Activated T-helper 1 cell treated with anti-CD3 and anti-CD28 coated beads, Interleukin-12 subunit alpha, Interleukin-12 subunit beta, Interleukin-2, Interleukin-4 antibody, amounts not matched to agents 30 ng/mL and 10 ng/mL and 1 ng/mL, durations not matched to agents 14 hours and 24 hours and 36 hours (primary cell): ENCODE results near the gene DMAP1. TPM values are rescaled to one million over a fixed set of nuclear protein-coding genes. Genes with fewer than 3 reads are reported as not detected.
A peak's percentile ranks its signal among the peaks of the same experiment; 100 is the strongest.

Experiments
- DNase-seq: peaks from one replicate; pipeline ENCODE4 v3.0.0; 2021; ENCODE audit warnings: low spot score
- H3K27ac Mint-ChIP-seq: one replicate; pipeline ENCODE4 v1.8.0; 2021; ENCODE audit warnings: mild to moderate bottlenecking, mixed read lengths
- H3K27me3 Mint-ChIP-seq: one replicate; pipeline ENCODE4 v1.8.0; 2022; ENCODE audit warnings: mild to moderate bottlenecking, moderate library complexity, mixed read lengths; ENCODE audit not compliant: insufficient read depth
- H3K36me3 Mint-ChIP-seq: one replicate; pipeline ENCODE4 v1.8.0; 2021; ENCODE audit warnings: low read depth, mixed read lengths
- H3K4me1 Mint-ChIP-seq: one replicate; pipeline ENCODE4 v1.8.0; 2021; ENCODE audit warnings: low read depth, mixed read lengths
- H3K4me3 Mint-ChIP-seq: one replicate; pipeline ENCODE4 v1.8.0; 2021; ENCODE audit warnings: mild to moderate bottlenecking, moderate library complexity, mixed read lengths
- H3K9me3 Mint-ChIP-seq: one replicate; pipeline ENCODE4 v1.8.0; 2021; ENCODE audit warnings: mixed read lengths
- intact Hi-C: fragments of 100-400 bp; cut with micrococcal nuclease; formaldehyde crosslinking; loops from one replicate; pipeline ENCODE4 v1.15.1; 2024
- total RNA-seq: library from RNA; stranded (reverse); gene quantifications from 2 replicates; pipeline ENCODE4 v1.2.3, GENCODE V29; 2022

The DMAP1 gene
- total RNA-seq, 1 donor from 2014 or later, result 37.4 TPM

DNA sequence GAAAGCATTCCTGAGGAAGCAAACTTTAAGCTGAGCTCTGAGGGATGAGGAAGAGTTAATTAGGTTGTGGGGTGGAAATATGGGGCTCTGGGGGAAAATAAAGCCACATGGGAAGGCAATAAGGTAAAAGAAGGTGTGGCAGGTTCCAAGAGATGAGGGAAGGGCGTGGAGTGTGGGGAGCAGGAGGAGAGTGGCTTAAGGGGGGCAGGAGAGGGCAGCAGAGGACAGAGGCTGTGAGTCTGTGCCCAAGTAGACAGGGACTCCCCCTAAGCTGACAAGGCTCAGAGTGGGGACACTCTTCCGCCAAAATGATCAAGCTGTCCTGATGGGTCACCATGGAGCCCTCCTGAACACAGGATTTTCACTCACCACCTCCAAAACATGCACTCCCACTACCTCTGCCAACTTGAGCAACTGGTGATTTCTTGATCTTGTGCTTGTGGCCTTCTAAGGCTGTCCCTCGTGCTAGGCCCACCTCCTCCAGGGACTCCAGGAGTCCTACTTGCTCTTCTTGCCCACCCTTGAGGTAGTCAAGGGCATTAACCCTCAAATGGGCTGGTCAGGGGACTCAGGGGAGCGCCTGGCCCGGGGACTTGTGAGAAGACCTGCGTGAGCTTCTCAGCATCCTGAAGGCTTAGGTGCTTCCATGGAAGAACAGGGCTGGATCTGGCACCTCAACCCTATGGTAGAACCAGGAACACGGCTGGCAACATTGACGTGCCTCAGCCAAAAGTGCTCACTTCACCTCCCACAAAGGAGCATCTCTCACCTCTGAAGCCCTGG lies 23.4 kb downstream of the DMAP1 start:
- Mint-ChIP-seq H3K36me3 (no peaks in the 10 kb centered on the region), H3K4me3 (no peak overlapping the region), H3K4me1 (peaks cover 7% of the 10 kb centered on the region), H3K27me3 (no peaks in the 10 kb centered on the region), H3K9me3 (no peaks in the 10 kb centered on the region), H3K27ac (no peak overlapping the region)
- intact Hi-C loops, result loop anchor here (5.0 kb wide), 1 partner anchor 71 kb away; no protein-coding TSS in a partner anchor
- no peak for DNase-seq

DNA sequence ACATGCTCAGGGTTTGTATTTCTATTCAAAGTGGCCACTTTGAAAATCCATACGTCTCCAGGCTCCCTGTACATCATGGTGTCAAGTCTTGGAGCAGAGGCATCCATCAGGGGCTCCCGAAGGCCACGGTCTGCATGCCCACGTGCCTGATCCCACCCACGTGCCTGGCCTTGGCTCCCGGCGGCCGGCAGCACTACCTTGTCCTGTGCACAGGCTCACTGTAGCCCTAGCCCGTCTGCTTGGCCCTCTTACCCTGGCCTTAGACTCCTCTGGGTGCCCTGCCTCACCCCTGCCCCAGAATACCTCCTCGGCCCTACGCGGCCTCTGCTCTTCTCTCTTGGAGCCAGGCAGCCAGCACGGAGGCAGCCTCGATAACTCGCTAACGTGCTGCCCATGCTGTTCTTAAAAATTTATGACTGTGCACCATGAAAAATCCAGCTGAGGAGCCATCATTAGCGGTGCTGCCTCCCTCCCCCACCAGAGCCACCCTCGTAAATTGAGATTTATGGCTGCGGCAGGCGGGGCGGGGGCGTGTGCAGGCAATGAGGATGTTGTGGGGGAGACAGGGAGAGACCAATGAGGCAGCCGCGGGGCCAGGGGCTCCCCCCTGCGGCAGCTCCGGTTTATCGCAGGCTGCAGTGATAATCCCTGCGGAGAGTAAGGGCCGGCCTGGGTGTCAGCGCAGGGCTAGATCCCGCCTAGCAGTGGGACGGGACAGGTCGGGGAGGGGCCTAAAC lies 24.6 kb downstream of the DMAP1 start:
- peaks cover 7% of the 10 kb centered on the region for H3K4me1 Mint-ChIP-seq
- H3K27ac Mint-ChIP-seq, result no peak overlapping the region
- no peaks in the 10 kb centered on the region for H3K36me3 Mint-ChIP-seq
- no peak overlapping the region for H3K4me3 Mint-ChIP-seq
- intact Hi-C loops, result loop anchor here (5.0 kb wide), 1 partner anchor 69 kb away; no protein-coding TSS in a partner anchor
- no peaks in the 10 kb centered on the region for H3K9me3 Mint-ChIP-seq
- peak; percentile 19 for DNase-seq
- H3K27me3 Mint-ChIP-seq, result no peaks in the 10 kb centered on the region

DNA sequence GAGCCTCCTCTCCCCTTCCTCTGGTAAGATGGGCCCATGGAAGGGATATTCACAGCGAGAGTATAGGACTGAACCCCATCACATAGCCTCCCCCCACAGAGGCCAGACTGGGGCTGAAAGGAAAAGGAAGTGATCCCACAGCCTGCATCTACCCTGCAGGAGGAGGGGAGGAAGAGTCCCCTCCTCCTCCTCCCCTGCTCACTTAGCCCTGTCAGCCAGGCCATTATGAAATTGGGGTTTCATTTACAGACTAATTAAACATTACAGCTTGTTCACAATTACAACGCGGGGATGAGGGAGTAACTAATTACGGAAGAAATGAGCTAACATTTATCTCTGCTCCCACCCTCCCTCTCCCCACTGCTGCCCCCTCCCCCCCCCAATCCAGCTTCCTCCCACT lies 25.4 kb downstream of the DMAP1 start:
- Mint-ChIP-seq H3K36me3 (no peaks in the 10 kb centered on the region), H3K4me3 (no peak overlapping the region), H3K27ac (no peak overlapping the region), H3K4me1 (peaks cover 7% of the 10 kb centered on the region), H3K27me3 (no peaks in the 10 kb centered on the region), H3K9me3 (no peaks in the 10 kb centered on the region)
- no peak for DNase-seq
- intact Hi-C loops, result loop anchor here (5.0 kb wide), 1 partner anchor 69 kb away; no protein-coding TSS in a partner anchor

- Mint-ChIP-seq H3K4me3 (no peak overlapping the region), H3K36me3 (no peaks in the 10 kb centered on the region), H3K4me1 (peaks cover 7% of the 10 kb centered on the region), H3K27ac (no peak overlapping the region), H3K9me3 (no peaks in the 10 kb centered on the region), H3K27me3 (no peaks in the 10 kb centered on the region)
- intact Hi-C loops, result loop anchor here (5.0 kb wide), 1 partner anchor 68 kb away; no protein-coding TSS in a partner anchor
- DNase-seq, result no peak
Measured at GRCh38 chr1:44239331-44239960, 26.2 kb downstream of the DMAP1 start.

- H3K9me3 Mint-ChIP-seq, result no peaks in the 10 kb centered on the region
- H3K36me3 Mint-ChIP-seq, result no peaks in the 10 kb centered on the region
- DNase-seq, result no peak
- no peak overlapping the region for H3K27ac Mint-ChIP-seq
- H3K4me3 Mint-ChIP-seq, result no peak overlapping the region
- no peaks in the 10 kb centered on the region for H3K27me3 Mint-ChIP-seq
- peaks cover 7% of the 10 kb centered on the region for H3K4me1 Mint-ChIP-seq
- intact Hi-C loops, result loop anchor here (5.0 kb wide), 1 partner anchor 67 kb away; no protein-coding TSS in a partner anchor
Measured at GRCh38 chr1:44239961-44240371, 26.7 kb downstream of the DMAP1 start.

- intact Hi-C loops, result no loop called here
- H3K27me3 Mint-ChIP-seq, result no peaks in the 10 kb centered on the region
Measured at GRCh38 chr1:44240802-44241671, 27.8 kb downstream of the DMAP1 start.

GRCh38 chr1:44242746-44243145 lies 29.5 kb downstream of the DMAP1 start:
- DNase-seq, result no peak

More at GRCh38 chr1:44240802-44241671, 27.8 kb downstream of the DMAP1 start:
- H3K27ac Mint-ChIP-seq, result no peak overlapping the region
- no peak overlapping the region for H3K4me3 Mint-ChIP-seq
- DNase-seq, result no peak
- no peaks in the 10 kb centered on the region for H3K36me3 Mint-ChIP-seq
- peaks cover 7% of the 10 kb centered on the region for H3K4me1 Mint-ChIP-seq
- H3K9me3 Mint-ChIP-seq, result no peaks in the 10 kb centered on the region

DNA sequence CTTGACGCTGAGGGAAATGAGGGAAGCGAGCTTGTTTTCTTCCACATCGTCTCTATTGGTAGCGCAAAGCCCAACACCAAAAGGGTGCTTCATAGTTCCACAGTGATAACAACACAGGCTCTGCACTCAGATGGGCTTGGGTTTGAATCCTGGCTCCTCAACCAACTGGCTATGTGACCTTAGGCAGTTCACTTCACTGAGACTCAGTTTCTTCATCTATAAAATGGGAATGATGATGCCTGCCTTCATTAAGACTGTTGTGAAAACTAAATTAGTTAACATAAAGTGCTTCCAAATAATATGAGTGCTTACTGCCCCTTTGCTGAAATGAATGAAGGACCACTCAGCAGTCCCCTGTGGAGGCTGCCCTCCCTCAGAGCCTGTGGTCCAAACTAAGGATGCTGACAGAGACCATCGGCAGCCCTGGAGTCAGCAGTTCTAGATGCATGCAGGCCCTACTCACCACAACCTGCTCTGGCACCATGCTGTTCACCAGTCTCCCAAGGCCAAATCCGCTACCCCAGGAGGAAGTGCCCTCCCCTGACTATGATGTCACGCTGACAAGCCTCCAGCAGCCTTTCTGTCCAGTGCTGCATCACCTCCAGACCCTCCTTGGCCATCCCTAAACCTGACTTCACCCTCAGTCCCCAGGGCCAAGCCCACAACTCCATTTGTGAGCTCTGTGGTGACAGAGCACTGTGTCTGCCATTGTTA lies 30.7 kb downstream of the DMAP1 start:
- no peaks in the 10 kb centered on the region for H3K4me1 Mint-ChIP-seq
- H3K4me3 Mint-ChIP-seq, result no peak overlapping the region
- H3K36me3 Mint-ChIP-seq, result no peaks in the 10 kb centered on the region
- no peaks in the 10 kb centered on the region for H3K9me3 Mint-ChIP-seq
- no peak for DNase-seq
- intact Hi-C loops, result no loop called here
- H3K27ac Mint-ChIP-seq, result peak overlapping the region; percentile 13
- no peaks in the 10 kb centered on the region for H3K27me3 Mint-ChIP-seq

More at GRCh38 chr1:44242746-44243145, 29.5 kb downstream of the DMAP1 start:
- H3K27ac Mint-ChIP-seq, result no peak overlapping the region
- H3K4me3 Mint-ChIP-seq, result no peak overlapping the region
- no peaks in the 10 kb centered on the region for H3K27me3 Mint-ChIP-seq
- peaks cover 7% of the 10 kb centered on the region for H3K4me1 Mint-ChIP-seq
- intact Hi-C loops, result no loop called here
- no peaks in the 10 kb centered on the region for H3K9me3 Mint-ChIP-seq
- no peaks in the 10 kb centered on the region for H3K36me3 Mint-ChIP-seq

- DNase-seq, result no peak
- Mint-ChIP-seq H3K4me1 (no peaks in the 10 kb centered on the region), H3K27ac (no peak overlapping the region), H3K27me3 (no peaks in the 10 kb centered on the region), H3K36me3 (no peaks in the 10 kb centered on the region), H3K4me3 (no peak overlapping the region), H3K9me3 (no peaks in the 10 kb centered on the region)
- intact Hi-C loops, result no loop called here
Measured at GRCh38 chr1:44244986-44245385, 31.7 kb downstream of the DMAP1 start.

- H3K36me3 Mint-ChIP-seq, result no peaks in the 10 kb centered on the region
- no peak for DNase-seq
- no peaks in the 10 kb centered on the region for H3K27me3 Mint-ChIP-seq
- H3K27ac Mint-ChIP-seq, result no peak overlapping the region
- intact Hi-C loops, result no loop called here
- no peaks in the 10 kb centered on the region for H3K4me1 Mint-ChIP-seq
- H3K9me3 Mint-ChIP-seq, result no peaks in the 10 kb centered on the region
- no peak overlapping the region for H3K4me3 Mint-ChIP-seq
Measured at GRCh38 chr1:44246806-44247205, 33.5 kb downstream of the DMAP1 start.

DNA sequence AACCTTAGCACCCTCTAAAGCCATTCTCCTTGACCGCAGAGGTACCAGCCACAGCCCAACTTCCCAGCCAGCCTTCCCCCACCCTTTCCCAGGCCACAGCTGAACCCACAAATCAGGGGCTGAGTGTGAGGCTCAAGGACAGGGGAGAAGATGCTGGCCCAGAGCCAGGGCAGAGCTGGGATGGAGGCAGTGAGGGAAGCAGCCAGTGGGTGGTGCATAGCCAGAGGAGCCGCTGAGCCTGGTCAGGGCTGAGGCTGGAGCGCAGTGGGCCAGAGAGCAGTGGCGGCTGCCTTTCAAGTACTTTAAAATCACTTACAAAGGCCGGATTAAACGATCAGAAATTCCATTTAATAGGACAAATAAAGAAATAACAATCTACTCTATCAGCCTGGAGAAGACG lies 36.3 kb downstream of the DMAP1 start:
- no peaks in the 10 kb centered on the region for H3K4me1 Mint-ChIP-seq
- intact Hi-C loops, result no loop called here
- H3K27ac Mint-ChIP-seq, result no peak overlapping the region
- H3K36me3 Mint-ChIP-seq, result no peaks in the 10 kb centered on the region
- no peaks in the 10 kb centered on the region for H3K27me3 Mint-ChIP-seq
- DNase-seq, result no peak
- H3K4me3 Mint-ChIP-seq, result no peak overlapping the region
- H3K9me3 Mint-ChIP-seq, result no peaks in the 10 kb centered on the region
